Cardiac fibroblast (primary cell): Measurements from ENCODE around the gene STOML3.
"Not testable (repeated sequence)": the region's sequence is repeated elsewhere in the genome, so short reads cannot be mapped to it uniquely, and the experiment has no call there.

Experiments used
- DNase-seq, 2 donors: peaks; one replicate each; pipeline versions ENCODE4 v3.0.0 to v3.0.0-alpha.2; 2010; ENCODE audit warnings: low read depth in 2 of 2
- H3K4me3 ChIP-seq, 2 donors: replicated peaks in 1 of 2; 1 replicate in 1 of 2; 2 replicates in 1 of 2; pipeline ENCODE4 v1.5.1; 2011; ENCODE audit warnings: low read depth in 2 of 2, low read length in 2 of 2, mild to moderate bottlenecking in 2 of 2, moderate library complexity in 1 of 2
- TF ChIP-seq, protein P1 (sequence below): IDR thresholded peaks from one replicate; pipeline ENCODE4 v1.5.1; 2011; ENCODE audit warnings: low read depth, mild to moderate bottlenecking, low read length, inconsistent platforms

Gene STOML3

DNA sequence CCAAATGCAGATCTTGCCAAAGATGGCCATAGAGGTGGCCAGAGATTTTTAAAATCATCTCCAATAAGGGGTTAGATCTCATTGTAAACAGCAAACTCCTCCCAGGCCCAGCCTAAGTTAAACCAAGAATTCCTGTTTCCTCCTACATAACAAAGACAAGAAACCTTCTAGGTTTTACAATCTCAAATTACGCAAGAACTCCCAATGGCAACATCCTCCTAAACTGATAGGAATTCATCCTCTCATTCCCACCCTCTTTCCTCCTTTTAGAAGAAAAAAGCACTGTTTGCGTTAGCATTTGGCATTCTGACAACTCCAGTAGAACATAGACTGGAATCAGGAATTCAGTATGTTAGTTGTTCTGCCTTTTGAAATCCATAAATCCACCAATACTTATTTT, 32.7 kb upstream of the STOML3 start:
- peak in 1 of 2 donors; percentile 79 for DNase-seq
- no peak overlapping the region for H3K4me3 ChIP-seq
- TF ChIP-seq, protein P1, sequence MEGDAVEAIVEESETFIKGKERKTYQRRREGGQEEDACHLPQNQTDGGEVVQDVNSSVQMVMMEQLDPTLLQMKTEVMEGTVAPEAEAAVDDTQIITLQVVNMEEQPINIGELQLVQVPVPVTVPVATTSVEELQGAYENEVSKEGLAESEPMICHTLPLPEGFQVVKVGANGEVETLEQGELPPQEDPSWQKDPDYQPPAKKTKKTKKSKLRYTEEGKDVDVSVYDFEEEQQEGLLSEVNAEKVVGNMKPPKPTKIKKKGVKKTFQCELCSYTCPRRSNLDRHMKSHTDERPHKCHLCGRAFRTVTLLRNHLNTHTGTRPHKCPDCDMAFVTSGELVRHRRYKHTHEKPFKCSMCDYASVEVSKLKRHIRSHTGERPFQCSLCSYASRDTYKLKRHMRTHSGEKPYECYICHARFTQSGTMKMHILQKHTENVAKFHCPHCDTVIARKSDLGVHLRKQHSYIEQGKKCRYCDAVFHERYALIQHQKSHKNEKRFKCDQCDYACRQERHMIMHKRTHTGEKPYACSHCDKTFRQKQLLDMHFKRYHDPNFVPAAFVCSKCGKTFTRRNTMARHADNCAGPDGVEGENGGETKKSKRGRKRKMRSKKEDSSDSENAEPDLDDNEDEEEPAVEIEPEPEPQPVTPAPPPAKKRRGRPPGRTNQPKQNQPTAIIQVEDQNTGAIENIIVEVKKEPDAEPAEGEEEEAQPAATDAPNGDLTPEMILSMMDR: no peak

DNA sequence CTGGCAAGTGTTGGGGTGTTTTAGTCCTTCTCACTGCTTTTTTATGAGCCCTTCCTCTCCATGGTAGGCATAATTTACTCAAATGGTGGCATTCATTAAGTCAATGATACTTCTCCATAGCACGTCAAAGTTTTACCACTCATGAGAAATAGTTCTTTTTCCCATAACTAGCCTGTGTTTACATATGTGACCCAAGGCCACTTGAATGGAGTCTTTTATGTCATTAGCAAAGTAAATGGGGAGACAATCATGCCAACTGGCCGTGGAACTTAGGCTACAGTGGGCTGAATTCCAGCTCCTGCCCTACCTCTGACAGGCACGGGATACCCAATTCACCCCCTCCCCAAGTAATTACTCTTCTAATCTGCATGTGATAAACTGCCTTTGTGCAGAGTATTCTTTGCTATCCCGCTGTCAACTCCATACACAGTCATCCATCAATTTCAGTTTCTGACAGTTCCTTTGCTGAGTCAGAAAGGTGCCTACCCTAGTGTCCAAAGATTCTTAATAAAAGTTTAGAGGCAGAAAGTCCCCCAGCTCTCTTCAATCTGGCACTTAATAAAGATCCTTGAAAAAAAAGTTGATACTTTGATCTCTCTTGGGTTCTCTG, 30.3 kb upstream of the STOML3 start:
- H3K4me3 ChIP-seq: no peak overlapping the region
- TF ChIP-seq, protein P1: no peak
- DNase-seq: no peak

DNA sequence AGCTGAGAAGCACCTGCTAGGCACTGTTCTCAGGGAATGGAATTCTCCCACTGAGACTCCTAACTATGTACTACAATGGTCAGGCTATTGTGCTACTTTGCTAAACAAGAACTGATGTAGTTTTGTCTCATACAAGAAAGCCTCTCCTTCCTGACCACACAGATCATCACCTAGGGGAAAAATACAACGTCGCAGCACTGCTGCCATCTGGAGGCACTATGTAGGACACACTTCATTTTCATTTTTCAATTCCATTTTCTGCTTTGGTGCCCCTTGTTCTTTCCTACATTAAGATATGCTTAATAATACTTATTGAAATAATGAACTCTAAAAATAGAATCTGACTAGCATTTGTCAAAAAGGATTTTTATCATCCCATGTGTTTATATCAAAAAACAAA, 26.2 kb upstream of the STOML3 start:
- no peak overlapping the region for H3K4me3 ChIP-seq
- TF ChIP-seq, protein P1: peak; percentile 46
- DNase-seq: peak; percentile 41 to 45

DNA sequence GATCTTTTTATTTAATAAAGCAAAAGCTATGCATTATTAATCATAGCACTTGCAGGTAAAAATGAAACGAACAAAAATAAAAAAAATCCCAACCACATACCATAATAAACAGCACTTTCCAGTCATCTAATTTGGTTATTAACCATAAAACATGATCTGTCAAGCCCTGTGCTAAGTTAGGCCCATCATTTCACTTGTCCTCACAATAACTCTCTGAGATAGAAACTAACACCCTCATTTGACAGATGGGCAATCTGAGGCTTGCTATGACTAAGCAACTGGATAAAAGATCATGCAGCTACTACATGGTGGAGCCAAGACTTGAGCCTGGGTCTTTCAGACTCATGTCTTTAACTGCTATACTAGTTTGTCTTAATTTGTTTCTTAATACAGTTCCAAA, 25.5 kb upstream of the STOML3 start:
- TF ChIP-seq, protein P1: no peak
- no peak overlapping the region for H3K4me3 ChIP-seq
- DNase-seq: no peak

DNA sequence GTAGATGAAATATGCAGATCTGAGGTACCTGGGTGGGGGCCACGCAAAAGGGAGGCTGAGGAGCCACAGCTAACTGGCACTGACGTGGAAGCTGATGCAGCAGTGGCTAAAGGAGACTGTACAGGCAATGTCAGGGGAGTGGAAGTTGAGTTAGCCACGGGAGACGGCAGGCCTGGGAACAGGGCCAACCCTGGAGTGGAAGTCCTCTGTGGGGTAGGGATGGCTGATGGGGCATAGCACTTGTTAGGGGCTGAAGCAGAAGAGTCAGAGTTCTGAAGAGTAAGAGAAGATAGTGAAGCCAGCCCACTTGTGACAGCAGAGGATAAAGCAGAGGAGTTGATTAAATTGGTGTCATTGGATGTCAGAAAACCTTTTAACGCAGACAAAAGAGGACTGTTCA, 22.8 kb upstream of the STOML3 start:
- TF ChIP-seq, protein P1: no peak
- H3K4me3 ChIP-seq: no peak overlapping the region
- no peak for DNase-seq

DNA sequence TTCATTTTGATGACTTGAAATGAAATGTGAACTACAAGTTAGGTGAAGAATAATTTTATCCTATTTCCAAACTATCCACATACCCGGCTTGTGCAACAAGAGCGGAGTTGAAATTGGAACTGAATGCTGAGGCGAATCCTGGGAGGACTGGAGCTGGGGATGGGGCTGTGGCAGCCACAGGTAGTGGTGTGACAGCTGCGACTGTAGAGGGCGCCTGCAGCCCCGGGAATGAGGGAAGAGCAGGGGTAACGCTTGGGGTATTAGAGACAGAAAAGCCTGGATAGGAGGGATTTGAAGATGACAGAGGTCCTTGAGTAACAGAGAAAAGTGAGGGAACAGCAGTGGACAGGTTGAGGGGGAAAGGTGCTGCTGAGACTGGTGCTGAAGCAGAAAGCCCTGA, 22.0 kb upstream of the STOML3 start:
- no peak for DNase-seq

DNA sequence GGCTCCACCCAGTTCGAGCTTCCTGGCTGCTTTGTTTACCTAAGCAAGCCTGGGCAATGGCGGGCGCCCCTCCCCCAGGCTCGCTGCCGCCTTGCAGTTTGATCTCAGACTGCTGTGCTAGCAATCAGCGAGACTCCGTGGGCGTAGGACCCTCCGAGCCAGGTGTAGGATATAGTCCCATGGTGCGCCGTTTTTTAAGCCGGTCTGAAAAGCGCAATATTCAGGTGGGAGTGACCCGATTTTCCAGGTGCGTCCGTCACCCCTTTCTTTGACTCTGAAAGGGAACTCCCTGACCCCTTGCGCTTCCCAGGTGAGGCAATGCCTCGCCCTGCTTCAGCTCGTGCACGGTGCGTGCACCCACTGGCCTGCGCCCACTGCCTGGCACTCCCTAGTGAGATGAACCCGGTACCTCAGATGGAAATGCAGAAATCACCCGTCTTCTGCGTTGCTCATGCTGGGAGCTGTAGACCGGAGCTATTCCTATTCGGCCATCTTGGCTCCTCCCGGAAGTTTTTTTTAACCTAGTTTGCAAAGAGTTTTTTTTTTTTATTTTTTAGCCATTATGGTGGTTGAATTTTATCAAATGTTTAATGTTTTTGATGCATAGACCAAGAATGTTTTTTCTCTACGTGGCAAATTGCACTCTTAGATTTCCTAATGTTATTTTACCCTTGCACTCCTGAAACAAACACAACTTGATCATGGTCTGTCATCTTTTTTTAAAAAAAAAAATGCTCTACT, 15.9 kb upstream of the STOML3 start:
- H3K4me3 ChIP-seq, DNase-seq: not testable (repeated sequence)

More for the DNA sequence above, 22.0 kb upstream of the STOML3 start:
- H3K4me3 ChIP-seq: no peak overlapping the region
- TF ChIP-seq, protein P1: no peak
